K562 (cell line): ENCODE measurements around the gene C1QTNF12. TPM values are rescaled to one million over a fixed set of nuclear protein-coding genes. Genes with fewer than 3 reads are reported as not detected.

ENCODE experiments used
- ATAC-seq: fragments of 200-7000 bp; cut with Tn5 transposase; 3 replicates; pipeline ENCODE4 v1.9.1; 2020; ENCODE audit warnings: moderate library complexity
- BruUV-seq: library from RNA; stranded (reverse); fragments of 400-500 nt; replicated peaks from 2 replicates; lab custom pipeline; 2021; lab: Mats Ljungman, UMichigan
- CTCF ChIA-PET: fragments of 300-600 bp; formaldehyde crosslinking; extraction: SDS; loops from one replicate; lab custom pipeline; 2021; ENCODE audit warnings: low intra/inter-chr PET ratio; lab: Yijun Ruan, JAX
- POLR2A ChIA-PET: fragments of 300-600, 350-650 bp; sonication (Branson Sonifier 250); formaldehyde crosslinking; extraction: SDS; loops from one replicate; lab custom pipeline; 2021; ENCODE audit warnings: antibody characterized with exemption, inconsistent platforms; lab: Yijun Ruan, JAX
- DNase-seq, 4 experiments: peaks; one replicate each; pipeline versions ENCODE4 v3.0.0 to v3.0.0-alpha.2; 2011 to 2018; ENCODE audit warnings: low spot score in 3 of 4, mixed read lengths in 3 of 4; ENCODE audit errors: extremely low read depth in 1 of 4
- FAIRE-seq: peaks from 2 replicates; lab custom pipeline; 2011; peaks lifted over from hg19 to GRCh38; lab: Jason Lieb, UNC
- H2AFZ ChIP-seq: 2 replicates; pipeline ENCODE4 v1.6.0; 2011; ENCODE audit warnings: low read depth, low read length, control low read depth, inconsistent platforms
- H3K27ac ChIP-seq: fragments of 200-600 bp; 3 replicates; pipeline ENCODE4 v1.8.0; 2011; ENCODE audit warnings: low read depth, mild to moderate bottlenecking, control low read depth, inconsistent platforms, low read length, moderate library complexity, mixed read lengths; ENCODE audit errors: extremely low read depth
- H3K27me3 ChIP-seq, 2 experiments: fragments of 300-600 bp in 1 of 2; 2 replicates in 1 of 2; 3 replicates in 1 of 2; pipeline versions ENCODE4 v1.6.0 to v1.8.0; 2011; ENCODE audit warnings: inconsistent platforms in 2 of 2, low read length in 2 of 2, mild to moderate bottlenecking in 1 of 2, mixed read lengths in 1 of 2, moderate library complexity in 1 of 2; ENCODE audit not compliant: control insufficient read depth in 2 of 2, insufficient read depth in 2 of 2
- H3K36me3 ChIP-seq: fragments of 300-600 bp; 3 replicates; pipeline ENCODE4 v1.8.0; 2011; ENCODE audit warnings: mild to moderate bottlenecking, low read length, inconsistent platforms; ENCODE audit not compliant: control insufficient read depth, insufficient read depth
- H3K4me1 ChIP-seq, 2 experiments: fragments of 200-600 bp in 1 of 2; replicated peaks in 1 of 2; 2 replicates in 1 of 2; 3 replicates in 1 of 2; pipeline versions ENCODE4 v1.5.1 to v1.8.0; 2011; ENCODE audit warnings: inconsistent platforms in 2 of 2, low read length in 2 of 2, mild to moderate bottlenecking in 1 of 2, mixed read lengths in 1 of 2, moderate library complexity in 1 of 2; ENCODE audit not compliant: control insufficient read depth in 2 of 2, insufficient read depth in 2 of 2
- H3K4me2 ChIP-seq: 2 replicates; pipeline ENCODE4 v1.6.1; 2011; ENCODE audit warnings: low read length, control low read depth, inconsistent platforms, mixed read lengths; ENCODE audit not compliant: insufficient read depth
- H3K4me3 ChIP-seq: fragments of 200-600 bp; sonication (generic), shearing (Covaris generic); 2 replicates; pipeline ENCODE4 v1.5.1; 2016; ENCODE audit warnings: control low read depth, inconsistent platforms
- H3K79me2 ChIP-seq: fragments of 200-600 bp; 3 replicates; pipeline ENCODE4 v1.8.0; 2011; ENCODE audit warnings: low read length, inconsistent platforms; ENCODE audit not compliant: control insufficient read depth, insufficient read depth
- H3K9ac ChIP-seq, 2 experiments: 2 replicates each; pipeline versions ENCODE4 v1.6.0 to v1.6.1; 2011; ENCODE audit warnings: low read depth in 2 of 2, low read length in 2 of 2, control low read depth in 1 of 2, inconsistent platforms in 1 of 2, mild to moderate bottlenecking in 1 of 2, mixed read lengths in 1 of 2; ENCODE audit not compliant: insufficient read depth in 1 of 2
- H3K9me1 ChIP-seq: one replicate; pipeline ENCODE4 v1.6.0; 2011; ENCODE audit warnings: inconsistent platforms, mild to moderate bottlenecking, low read length, moderate library complexity; ENCODE audit not compliant: control insufficient read depth, insufficient read depth
- H3K9me3 ChIP-seq: replicated peaks from 2 replicates; pipeline ENCODE4 v1.5.1; 2011; ENCODE audit warnings: low read depth, low read length, inconsistent platforms; ENCODE audit not compliant: control insufficient read depth, insufficient read depth
- H4K20me1 ChIP-seq: replicated peaks from 2 replicates; pipeline ENCODE4 v1.6.1; 2011; ENCODE audit warnings: low read length, inconsistent platforms, mixed read lengths; ENCODE audit not compliant: control insufficient read depth, insufficient read depth
- ARHGAP35 ChIP-seq: fragments of 450-650 bp; IDR thresholded peaks from 2 replicates; pipeline ENCODE4 v1.6.1; 2018; ENCODE audit not compliant: partially characterized antibody
- ETS1 ChIP-seq: conservative IDR thresholded peaks from 2 replicates; pipeline ENCODE4 v1.6.1; 2011; ENCODE audit warnings: low read depth, mild to moderate bottlenecking, low read length; ENCODE audit not compliant: control insufficient read depth
- FOXJ3 ChIP-seq: sonication (generic); formaldehyde crosslinking; IDR thresholded peaks from 2 replicates; pipeline ENCODE4 v1.4.0; 2020; ENCODE audit warnings: mild to moderate bottlenecking, missing genetic modification reagents
- FOXM1 ChIP-seq, 2 experiments: fragments of 450-650 bp in 1 of 2; sonication (generic) in 1 of 2; formaldehyde crosslinking in 1 of 2; IDR thresholded peaks; 2 replicates each; pipeline versions ENCODE4 v1.6.1 to v1.9.0; 2017 to 2022; ENCODE audit warnings: low read depth in 2 of 2, mild to moderate bottlenecking in 2 of 2, missing genetic modification reagents in 1 of 2, moderate library complexity in 1 of 2
- GATAD2B ChIP-seq: fragments of 450-650 bp; IDR thresholded peaks from 2 replicates; pipeline ENCODE4 v1.6.1; 2017; ENCODE audit warnings: mild to moderate bottlenecking, borderline replicate concordance
- HDAC1 ChIP-seq, 2 experiments: fragments of 450-650 bp; IDR thresholded peaks; 2 replicates each; pipeline ENCODE4 v1.6.1; 2016 to 2017; ENCODE audit warnings: inconsistent platforms in 1 of 2, mild to moderate bottlenecking in 1 of 2, moderate library complexity in 1 of 2
- NCOA1 ChIP-seq: fragments of 450-650 bp; IDR thresholded peaks from 2 replicates; pipeline ENCODE4 v1.6.1; 2016; ENCODE audit warnings: low read depth
- ZBTB7A ChIP-seq: IDR thresholded peaks from 2 replicates; pipeline ENCODE4 v1.6.1; 2011; ENCODE audit warnings: low read depth, mild to moderate bottlenecking, low read length, moderate library complexity, borderline replicate concordance; ENCODE audit not compliant: control insufficient read depth
- WGBS: fragments of 100-300 bp; shearing (Covaris generic); methylation state at CpG from one replicate; pipeline ENCODE4 v1.1.6; 2016; ENCODE audit warnings: low coverage, mixed read lengths; ENCODE audit not compliant: insufficient coverage; ENCODE audit errors: missing lambda C conversion rate; 5-methylcytosine and 5-hydroxymethylcytosine counted together
- in situ Hi-C: fragments of 300-500 bp; cut with MboI; formaldehyde crosslinking; loops from 4 replicates; pipeline ENCODE4 v1.15.0; 2018; ENCODE audit warnings: inconsistent platforms, mixed read lengths
- intact Hi-C: fragments of 100-400 bp; cut with micrococcal nuclease; formaldehyde crosslinking; loops from 2 replicates; pipeline ENCODE4 v1.14.2; 2022
- polyA plus RNA-seq, 8 experiments: library from polyadenylated mRNA; depleted of rRNA in 4 of 8; stranded (reverse) in 5 of 8; unstranded in 3 of 8; fragments of >200 nt; fragmentation: Nextera tagmentation in 2 of 8; fragmentation: Illumina TruSeq in 1 of 8; extraction: Ambion mirVana in 2 of 8; extraction: Trizol in 1 of 8; gene quantifications; 2 replicates each; pipeline versions ENCODE4 v1.2.1 to v1.2.3, GENCODE V29; 2011 to 2014; ENCODE audit warnings: inconsistent platforms in 1 of 8, missing spikeins in 1 of 8
- total RNA-seq, 7 experiments: library from RNA; depleted of rRNA in 6 of 7; stranded (reverse); fragments of >200 nt in 6 of 7; fragmentation: Illumina TruSeq in 2 of 7; extraction: Trizol in 2 of 7; gene quantifications; 2 replicates each; pipeline versions ENCODE4 v1.2.1 to v1.2.3, GENCODE V29; 2011 to 2021; ENCODE audit warnings: low replicate concordance in 1 of 7
- TF ChIP-seq, protein P1 (sequence below): fragments of 250-450 bp; sonication (Bioruptor Pico); IDR thresholded peaks from 2 replicates; pipeline ENCODE4 v1.9.0; 2021; ENCODE audit warnings: mild to moderate bottlenecking, inconsistent platforms

C1QTNF12 gene
- total and polyA plus RNA-seq, 9 of the 15 experiments (the other 6 are each of a cell fraction or from before 2014, with no cell fraction given), result 0.11 to 4.3 (median 0.93) TPM; not detected in 3

DNA sequence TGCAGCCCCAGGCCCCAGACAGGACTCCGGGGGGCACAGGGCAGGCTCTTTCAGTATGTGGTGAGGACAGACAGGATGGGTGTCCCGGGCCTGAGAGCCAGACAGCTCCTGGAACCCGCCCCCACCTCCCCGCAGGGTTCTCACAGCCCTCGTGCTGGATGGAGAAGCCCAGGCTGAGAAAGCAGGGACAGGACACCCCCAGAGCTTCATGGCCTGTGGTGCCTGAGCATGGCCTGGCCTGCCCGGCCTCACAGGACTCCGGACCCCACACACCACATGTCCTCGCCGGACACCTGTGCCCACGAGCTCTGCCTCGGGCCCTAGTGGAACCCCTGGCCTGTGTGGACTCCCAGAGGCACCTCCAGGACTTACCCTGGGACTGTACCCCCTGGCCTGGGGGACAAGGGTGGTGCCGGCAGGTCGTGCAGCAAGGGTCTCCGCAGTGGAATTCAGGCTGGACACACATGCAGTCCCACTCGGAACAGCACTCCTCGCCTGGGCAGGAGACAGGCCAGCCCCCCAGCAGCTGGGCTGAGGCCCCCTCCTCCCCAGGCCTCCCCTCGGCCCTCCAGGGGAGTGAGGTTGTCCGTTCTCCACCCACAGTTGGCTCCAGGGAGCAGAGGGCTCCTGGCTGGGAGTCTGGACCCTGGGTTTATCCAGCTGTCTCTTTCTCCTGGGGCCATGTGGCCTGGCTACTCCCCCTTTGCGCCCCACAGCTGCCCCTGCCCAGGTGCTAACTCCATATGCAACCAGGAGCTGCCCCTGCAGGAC lies 41.3 kb downstream of the C1QTNF12 start:
- DNase-seq (no peak), FAIRE-seq (no peak)
- 26% methylated on average over 18 of the region's 19 CpGs for WGBS
- Histone ChIP-seq H3K79me2 (no peaks in the 10 kb centered on the region), H3K4me2 (no peak overlapping the region), H4K20me1 (no peaks in the 10 kb centered on the region), H3K9me1 (no peaks in the 10 kb centered on the region), H3K36me3 (no peaks in the 10 kb centered on the region), H3K9me3 (no peaks in the 10 kb centered on the region)
- BruUV-seq, result no TSS peak
- in situ Hi-C loops, result no loop called here
- POLR2A ChIA-PET, result interaction anchor here (0.6 to 1.7 kb wide), 5 partner anchors 9 to 137 kb away, joined by 3 to 5 read pairs (median 4); no protein-coding TSS in a partner anchor
- CTCF ChIA-PET, result no interaction called here
- TF ChIP-seq, protein P1, sequence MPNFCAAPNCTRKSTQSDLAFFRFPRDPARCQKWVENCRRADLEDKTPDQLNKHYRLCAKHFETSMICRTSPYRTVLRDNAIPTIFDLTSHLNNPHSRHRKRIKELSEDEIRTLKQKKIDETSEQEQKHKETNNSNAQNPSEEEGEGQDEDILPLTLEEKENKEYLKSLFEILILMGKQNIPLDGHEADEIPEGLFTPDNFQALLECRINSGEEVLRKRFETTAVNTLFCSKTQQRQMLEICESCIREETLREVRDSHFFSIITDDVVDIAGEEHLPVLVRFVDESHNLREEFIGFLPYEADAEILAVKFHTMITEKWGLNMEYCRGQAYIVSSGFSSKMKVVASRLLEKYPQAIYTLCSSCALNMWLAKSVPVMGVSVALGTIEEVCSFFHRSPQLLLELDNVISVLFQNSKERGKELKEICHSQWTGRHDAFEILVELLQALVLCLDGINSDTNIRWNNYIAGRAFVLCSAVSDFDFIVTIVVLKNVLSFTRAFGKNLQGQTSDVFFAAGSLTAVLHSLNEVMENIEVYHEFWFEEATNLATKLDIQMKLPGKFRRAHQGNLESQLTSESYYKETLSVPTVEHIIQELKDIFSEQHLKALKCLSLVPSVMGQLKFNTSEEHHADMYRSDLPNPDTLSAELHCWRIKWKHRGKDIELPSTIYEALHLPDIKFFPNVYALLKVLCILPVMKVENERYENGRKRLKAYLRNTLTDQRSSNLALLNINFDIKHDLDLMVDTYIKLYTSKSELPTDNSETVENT (CRISPR knock-in tag), result no peak
- TF ChIP-seq GATAD2B, result no peak
- no peak for TF ChIP-seq FOXM1 (IDR thresholded peaks at IDR 0.05; ENCODE audit: low read depth)
- no peak for TF ChIP-seq FOXM1 (CRISPR knock-in tag; IDR thresholded peaks at IDR 0.05; ENCODE audit: low read depth)
- no peak for TF ChIP-seq HDAC1 (IDR thresholded peaks at IDR 0.05)
- no peak for TF ChIP-seq ARHGAP35
- no peak for TF ChIP-seq NCOA1
- peak; percentile 20; the same call in 1 of the 2 replicates for TF ChIP-seq ZBTB7A
- TF ChIP-seq ETS1, result no peak
- no peak for TF ChIP-seq FOXJ3 (CRISPR knock-in tag)
- TF ChIP-seq, all 486 proteins: peak for 1
- ATAC-seq, result peak; percentile 3; the same call in 1 of the 3 replicates
- no peak overlapping the region for H3K4me3 ChIP-seq
- intact Hi-C loops, result loop anchor here (5.0 kb wide), 1 partner anchor 83 kb away; no protein-coding TSS in a partner anchor
- no peak overlapping the region for H3K27ac ChIP-seq
- peaks cover 13 to 91% of the 10 kb centered on the region in 2 experiments; a peak in 4 of 5 replicates for H3K4me1 ChIP-seq
- H2AFZ ChIP-seq, result no peak overlapping the region
- H3K27me3 ChIP-seq, result no peaks in the 10 kb centered on the region
- H3K9ac ChIP-seq, result peak overlapping the region in 1 of 2 experiments; percentile 39; a peak in 1 of 4 replicates
